GM12878 (cell line): ENCODE results near the gene SVIP. TPM values are rescaled to one million over a fixed set of nuclear protein-coding genes. Genes with fewer than 3 reads are reported as not detected.

Experiments
- CBFB ChIP-seq: IDR thresholded peaks from 2 replicates; pipeline ENCODE4 v1.6.1; 2016; ENCODE audit warnings: antibody characterized with exemption, low read depth
- CBX5 ChIP-seq: sonication (generic); IDR thresholded peaks from 2 replicates; pipeline ENCODE4 v1.6.1; 2016; ENCODE audit warnings: low read depth, moderate library complexity, mild to moderate bottlenecking, inconsistent platforms
- CHD4 ChIP-seq: fragments of 200-600 bp; sonication (generic); IDR thresholded peaks from 2 replicates; pipeline ENCODE4 v1.6.1; 2016; ENCODE audit warnings: mild to moderate bottlenecking
- KLF5 ChIP-seq: fragments of 450-650 bp; IDR thresholded peaks from 2 replicates; pipeline ENCODE4 v1.6.1; 2014; ENCODE audit warnings: mild to moderate bottlenecking; ENCODE audit not compliant: partially characterized antibody
- MXI1 ChIP-seq: fragments of 150-350 bp; IDR thresholded peaks from 2 replicates; pipeline ENCODE4 v1.6.1; 2011; ENCODE audit warnings: low read depth, mild to moderate bottlenecking, inconsistent platforms, low read length, improper control_type of control experiment
- STAT3 ChIP-seq: IDR thresholded peaks from 2 replicates; pipeline ENCODE4 v1.6.1; 2011; ENCODE audit warnings: low read depth, low read length, improper control_type of control experiment
- polyA plus RNA-seq, 11 experiments: library from polyadenylated mRNA; depleted of rRNA in 4 of 11; unstranded in 6 of 11; stranded (reverse) in 5 of 11; fragments of >200 nt; fragmentation: Nextera tagmentation in 4 of 11; fragmentation: Illumina TruSeq in 1 of 11; extraction: Ambion mirVana in 4 of 11; extraction: Trizol in 1 of 11; gene quantifications; 1 replicate in 1 of 11; 2 replicates in 10 of 11; pipeline versions ENCODE4 v1.2.1 to v1.2.3, GENCODE V29; 2011 to 2016; ENCODE audit warnings: inconsistent platforms in 2 of 11, missing spikeins in 2 of 11, low read depth in 1 of 11
- total RNA-seq, 4 experiments: library from RNA; depleted of rRNA in 3 of 4; stranded (reverse); fragments of >200 nt in 3 of 4; fragmentation: Illumina TruSeq in 1 of 4; extraction: Trizol in 1 of 4; gene quantifications; 2 replicates each; pipeline versions ENCODE4 v1.2.1 to v1.2.3, GENCODE V29; 2013 to 2021
- TF ChIP-seq, protein P1 (sequence below): fragments of 150-350 bp; IDR thresholded peaks from 2 replicates; pipeline ENCODE4 v1.6.1; 2016; ENCODE audit warnings: low read depth, low read length
- TF ChIP-seq, protein P2 (sequence below): IDR thresholded peaks from 2 replicates; pipeline ENCODE4 v1.6.1; 2012; ENCODE audit warnings: low read depth, low read length, improper control_type of control experiment
- TF ChIP-seq, protein P3 (sequence below): fragments of 450-650 bp; IDR thresholded peaks from 2 replicates; pipeline ENCODE4 v1.6.1; 2018; ENCODE audit warnings: mild to moderate bottlenecking, low read depth, moderate library complexity; ENCODE audit not compliant: partially characterized antibody

SVIP gene
- total and polyA plus RNA-seq, 10 of the 15 experiments (the other 5 are each of a cell fraction or from before 2014, with no cell fraction given): 17.8 to 78.0 (median 55.4) TPM

DNA sequence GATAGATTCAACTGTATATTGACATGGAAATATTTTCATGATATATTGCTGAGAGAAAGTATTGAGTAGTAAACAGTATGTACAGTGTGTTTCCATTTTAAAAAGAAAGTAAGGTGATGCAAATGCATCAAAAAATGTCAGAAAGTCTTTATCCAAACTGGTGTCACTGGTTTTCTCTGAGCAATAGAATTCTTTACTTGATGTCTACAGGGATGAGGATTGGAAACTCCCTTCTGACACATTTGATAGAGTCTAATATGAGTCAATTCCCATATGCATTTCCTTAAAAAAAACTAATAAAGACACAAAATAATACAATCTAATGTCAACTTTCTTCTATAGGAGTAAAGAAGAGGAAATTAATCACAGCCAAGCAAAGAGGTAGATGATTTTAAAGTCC lies 49.0 kb upstream of the SVIP start (continued):
- TF ChIP-seq, protein P1, sequence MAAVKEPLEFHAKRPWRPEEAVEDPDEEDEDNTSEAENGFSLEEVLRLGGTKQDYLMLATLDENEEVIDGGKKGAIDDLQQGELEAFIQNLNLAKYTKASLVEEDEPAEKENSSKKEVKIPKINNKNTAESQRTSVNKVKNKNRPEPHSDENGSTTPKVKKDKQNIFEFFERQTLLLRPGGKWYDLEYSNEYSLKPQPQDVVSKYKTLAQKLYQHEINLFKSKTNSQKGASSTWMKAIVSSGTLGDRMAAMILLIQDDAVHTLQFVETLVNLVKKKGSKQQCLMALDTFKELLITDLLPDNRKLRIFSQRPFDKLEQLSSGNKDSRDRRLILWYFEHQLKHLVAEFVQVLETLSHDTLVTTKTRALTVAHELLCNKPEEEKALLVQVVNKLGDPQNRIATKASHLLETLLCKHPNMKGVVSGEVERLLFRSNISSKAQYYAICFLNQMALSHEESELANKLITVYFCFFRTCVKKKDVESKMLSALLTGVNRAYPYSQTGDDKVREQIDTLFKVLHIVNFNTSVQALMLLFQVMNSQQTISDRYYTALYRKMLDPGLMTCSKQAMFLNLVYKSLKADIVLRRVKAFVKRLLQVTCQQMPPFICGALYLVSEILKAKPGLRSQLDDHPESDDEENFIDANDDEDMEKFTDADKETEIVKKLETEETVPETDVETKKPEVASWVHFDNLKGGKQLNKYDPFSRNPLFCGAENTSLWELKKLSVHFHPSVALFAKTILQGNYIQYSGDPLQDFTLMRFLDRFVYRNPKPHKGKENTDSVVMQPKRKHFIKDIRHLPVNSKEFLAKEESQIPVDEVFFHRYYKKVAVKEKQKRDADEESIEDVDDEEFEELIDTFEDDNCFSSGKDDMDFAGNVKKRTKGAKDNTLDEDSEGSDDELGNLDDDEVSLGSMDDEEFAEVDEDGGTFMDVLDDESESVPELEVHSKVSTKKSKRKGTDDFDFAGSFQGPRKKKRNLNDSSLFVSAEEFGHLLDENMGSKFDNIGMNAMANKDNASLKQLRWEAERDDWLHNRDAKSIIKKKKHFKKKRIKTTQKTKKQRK: no peak
- TF ChIP-seq, protein P2, sequence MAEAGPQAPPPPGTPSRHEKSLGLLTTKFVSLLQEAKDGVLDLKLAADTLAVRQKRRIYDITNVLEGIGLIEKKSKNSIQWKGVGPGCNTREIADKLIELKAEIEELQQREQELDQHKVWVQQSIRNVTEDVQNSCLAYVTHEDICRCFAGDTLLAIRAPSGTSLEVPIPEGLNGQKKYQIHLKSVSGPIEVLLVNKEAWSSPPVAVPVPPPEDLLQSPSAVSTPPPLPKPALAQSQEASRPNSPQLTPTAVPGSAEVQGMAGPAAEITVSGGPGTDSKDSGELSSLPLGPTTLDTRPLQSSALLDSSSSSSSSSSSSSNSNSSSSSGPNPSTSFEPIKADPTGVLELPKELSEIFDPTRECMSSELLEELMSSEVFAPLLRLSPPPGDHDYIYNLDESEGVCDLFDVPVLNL: no peak
- TF ChIP-seq CBX5 (no peak), MXI1 (no peak), CHD4 (no peak), KLF5 (no peak), CBFB (no peak), STAT3 (no peak)
- TF ChIP-seq, protein P3, sequence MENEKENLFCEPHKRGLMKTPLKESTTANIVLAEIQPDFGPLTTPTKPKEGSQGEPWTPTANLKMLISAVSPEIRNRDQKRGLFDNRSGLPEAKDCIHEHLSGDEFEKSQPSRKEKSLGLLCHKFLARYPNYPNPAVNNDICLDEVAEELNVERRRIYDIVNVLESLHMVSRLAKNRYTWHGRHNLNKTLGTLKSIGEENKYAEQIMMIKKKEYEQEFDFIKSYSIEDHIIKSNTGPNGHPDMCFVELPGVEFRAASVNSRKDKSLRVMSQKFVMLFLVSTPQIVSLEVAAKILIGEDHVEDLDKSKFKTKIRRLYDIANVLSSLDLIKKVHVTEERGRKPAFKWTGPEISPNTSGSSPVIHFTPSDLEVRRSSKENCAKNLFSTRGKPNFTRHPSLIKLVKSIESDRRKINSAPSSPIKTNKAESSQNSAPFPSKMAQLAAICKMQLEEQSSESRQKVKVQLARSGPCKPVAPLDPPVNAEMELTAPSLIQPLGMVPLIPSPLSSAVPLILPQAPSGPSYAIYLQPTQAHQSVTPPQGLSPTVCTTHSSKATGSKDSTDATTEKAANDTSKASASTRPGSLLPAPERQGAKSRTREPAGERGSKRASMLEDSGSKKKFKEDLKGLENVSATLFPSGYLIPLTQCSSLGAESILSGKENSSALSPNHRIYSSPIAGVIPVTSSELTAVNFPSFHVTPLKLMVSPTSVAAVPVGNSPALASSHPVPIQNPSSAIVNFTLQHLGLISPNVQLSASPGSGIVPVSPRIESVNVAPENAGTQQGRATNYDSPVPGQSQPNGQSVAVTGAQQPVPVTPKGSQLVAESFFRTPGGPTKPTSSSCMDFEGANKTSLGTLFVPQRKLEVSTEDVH: no peak
